ENCODE measurements around the gene SLC5A2. TPM values are rescaled to one million over a fixed set of nuclear protein-coding genes. Genes with fewer than 3 reads are reported as not detected.

SLC5A2 gene
- total RNA-seq, 4 donors from 2014 or later, result 0.13 to 0.66 (median 0.34) TPM; not detected in 1

GRCh38 chr16:31471241-31471874 is 11.6 kb upstream of the SLC5A2 start:
- intact Hi-C loops (cut with DNase I), result no loop called here
- no peak for DNase-seq (ENCODE audit: extremely low spot score)
- no peaks in the 10 kb centered on the region for H3K9me3 ChIP-seq
- TF ChIP-seq POLR2A (IDR thresholded peaks at IDR 0.05; ENCODE audit: low read depth), result no peak
- no peak for TF ChIP-seq EP300 (IDR thresholded peaks at IDR 0.05)
- TF ChIP-seq POLR2AphosphoS5 (IDR thresholded peaks at IDR 0.05), result no peak
- no peak for TF ChIP-seq CTCF (IDR thresholded peaks at IDR 0.05)
- H3K36me3 ChIP-seq, result peaks cover 33 to 43% (median 41%) of the 10 kb centered on the region in 4 donors
- peak overlapping the region; percentile 99 to 100 (median 99) for H3K27ac ChIP-seq (replicated peaks in 1 of 4)
- WGBS, result 20% methylated on average over 9 of the region's 15 CpGs
- peaks cover 22 to 51% (median 51%) of the 10 kb centered on the region in 4 donors for H3K4me1 ChIP-seq
- no peaks in the 10 kb centered on the region for H3K27me3 ChIP-seq
- H3K4me3 ChIP-seq, result peak overlapping the region; percentile 85 to 94 (median 89)

- intact Hi-C loops (cut with DNase I), result no loop called here
- H3K27ac ChIP-seq (replicated peaks in 1 of 4), result peak within 1 kb of the TSS; percentile 99 to 100 (median 99)
- peak within 1 kb of the TSS; percentile 85 to 94 (median 89) for H3K4me3 ChIP-seq
- no peak for TF ChIP-seq CTCF (IDR thresholded peaks at IDR 0.05)
- peak; percentile 50 to 84 for TF ChIP-seq POLR2AphosphoS5 (IDR thresholded peaks at IDR 0.05)
- 3% methylated on average over 37 of the region's 63 CpGs for WGBS
- no peaks in the 10 kb centered on the region for H3K27me3 ChIP-seq
- H3K4me1 ChIP-seq, result peaks cover 22 to 59% (median 58%) of the 10 kb centered on the region in 4 donors
- DNase-seq (ENCODE audit: extremely low spot score), result no peak
- H3K36me3 ChIP-seq, result peaks cover 40 to 43% (median 41%) of the 10 kb centered on the region in 4 donors
- H3K9me3 ChIP-seq, result no peaks in the 10 kb centered on the region
These were observed 10.8 kb upstream of the SLC5A2 start, which contains the start of gene TGFB1I1 for GRCh38 chr16:31471875-31472708. TGFB1I1 (plus strand) TSS chr16:31472152; CDS start chr16:31472189, 37 bp downstream.

- Histone ChIP-seq H3K27me3 (no peaks in the 10 kb centered on the region), H3K4me1 (peaks cover 22 to 65% (median 64%) of the 10 kb centered on the region in 4 donors), H3K27ac (replicated peaks in 1 of 4) (peak overlapping the region; percentile 99 to 100 (median 99)), H3K36me3 (peaks cover 44 to 47% (median 46%) of the 10 kb centered on the region in 4 donors), H3K9me3 (no peaks in the 10 kb centered on the region), H3K4me3 (peak overlapping the region; percentile 85 to 94 (median 89))
- intact Hi-C loops (cut with DNase I), result no loop called here
- WGBS, result 29% methylated on average over 14 of the region's 20 CpGs
- DNase-seq (ENCODE audit: extremely low spot score), result peak; percentile 98
- TF ChIP-seq POLR2AphosphoS5 (IDR thresholded peaks at IDR 0.05) (peak; percentile 89 to 94), POLR2A (IDR thresholded peaks at IDR 0.05; ENCODE audit: low read depth) (no peak), EP300 (IDR thresholded peaks at IDR 0.05) (no peak), CTCF (IDR thresholded peaks at IDR 0.05) (peak; percentile 87 to 97 (median 93))
These were observed 10.2 kb upstream of the SLC5A2 start for GRCh38 chr16:31472709-31473203.

- H3K36me3 ChIP-seq, result peaks cover 46 to 54% (median 51%) of the 10 kb centered on the region in 4 donors
- no peaks in the 10 kb centered on the region for H3K9me3 ChIP-seq
- 64% methylated on average over 6 of the region's 17 CpGs for WGBS
- H3K27ac ChIP-seq (replicated peaks in 1 of 4), result peak overlapping the region; percentile 99 to 100 (median 99)
- TF ChIP-seq POLR2A (IDR thresholded peaks at IDR 0.05; ENCODE audit: low read depth) (no peak), EP300 (IDR thresholded peaks at IDR 0.05) (no peak), POLR2AphosphoS5 (IDR thresholded peaks at IDR 0.05) (no peak), CTCF (IDR thresholded peaks at IDR 0.05) (no peak)
- peak overlapping the region; percentile 85 to 94 (median 89) for H3K4me3 ChIP-seq
- no peak for DNase-seq (ENCODE audit: extremely low spot score)
- H3K4me1 ChIP-seq, result peaks cover 22 to 71% (median 65%) of the 10 kb centered on the region in 4 donors
- H3K27me3 ChIP-seq, result no peaks in the 10 kb centered on the region
- intact Hi-C loops (cut with DNase I), result no loop called here
These were observed 9.5 kb upstream of the SLC5A2 start for GRCh38 chr16:31473264-31473984.
